NCI-H146 (cell line): ENCODE data around the gene CCNF.
"Not testable (repeated sequence)": the region's sequence is repeated elsewhere in the genome, so short reads cannot be mapped to it uniquely, and the experiment has no call there.

ENCODE experiments used
- DNase-seq: peaks from one replicate; lab custom pipeline; 2025; lab: John Stamatoyannopoulos, UW

Gene CCNF

GRCh38 chr16:2429034-2429770, at the start of gene CCNF:
CCNF (plus strand) TSS chr16:2429447; CDS start chr16:2429482, 35 bp downstream.
- peak; percentile 98 for DNase-seq

DNA sequence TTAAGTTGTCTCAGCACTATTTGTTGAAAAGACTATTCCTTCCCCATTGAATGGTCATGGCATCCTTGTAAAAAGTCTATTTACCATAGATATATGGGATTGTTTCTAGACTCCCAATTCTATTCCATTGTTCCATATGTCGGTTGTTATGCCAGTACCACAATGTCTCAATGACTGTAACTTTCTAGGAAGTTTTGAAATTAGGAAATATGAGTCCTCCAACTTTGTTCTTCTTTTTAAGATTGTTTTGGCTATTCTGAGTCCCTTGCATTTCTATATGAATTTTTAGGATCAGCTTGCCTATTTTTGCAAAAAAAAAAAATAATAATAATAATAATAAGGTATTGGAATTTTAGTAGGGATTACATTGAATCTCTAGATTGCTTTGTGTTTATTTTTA, 45.7 kb upstream of the CCNF start:
- DNase-seq = no peak

GRCh38 chr16:2384426-2384825, 44.8 kb upstream of the CCNF start:
- no peak for DNase-seq

DNA sequence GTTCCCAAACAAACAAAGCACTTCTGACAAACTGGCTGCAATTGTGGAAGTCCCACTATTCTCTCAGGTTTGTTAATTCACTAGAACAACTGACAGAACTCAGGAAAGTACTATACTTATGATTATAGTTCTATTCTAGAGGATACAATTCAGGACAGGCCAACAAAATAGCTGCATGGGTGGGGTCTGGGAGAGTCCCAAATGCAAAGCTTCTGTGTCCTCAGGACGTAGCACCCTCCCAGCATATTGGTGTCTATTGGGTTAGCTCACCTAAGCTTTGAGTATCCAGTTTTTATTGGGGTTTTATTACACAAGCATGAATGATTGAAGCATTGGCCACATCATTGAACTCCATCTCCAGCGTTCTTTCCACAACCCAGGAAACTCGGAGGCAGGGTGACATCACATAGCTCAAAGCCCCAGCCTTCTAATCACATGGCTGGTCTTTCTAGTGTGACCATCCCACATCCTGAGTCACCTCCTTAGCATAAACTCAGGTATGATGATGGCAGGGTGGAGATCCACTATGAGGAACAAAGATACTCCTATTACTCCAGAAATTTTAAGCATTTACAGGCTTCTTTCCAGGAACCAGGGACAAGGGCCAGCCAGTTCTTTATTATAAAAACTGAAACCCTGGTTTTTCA, 43.9 kb upstream of the CCNF start:
- DNase-seq = peak; percentile 18

GRCh38 chr16:2385982-2386381, 43.3 kb upstream of the CCNF start:
- not testable (repeated sequence) for DNase-seq

DNA sequence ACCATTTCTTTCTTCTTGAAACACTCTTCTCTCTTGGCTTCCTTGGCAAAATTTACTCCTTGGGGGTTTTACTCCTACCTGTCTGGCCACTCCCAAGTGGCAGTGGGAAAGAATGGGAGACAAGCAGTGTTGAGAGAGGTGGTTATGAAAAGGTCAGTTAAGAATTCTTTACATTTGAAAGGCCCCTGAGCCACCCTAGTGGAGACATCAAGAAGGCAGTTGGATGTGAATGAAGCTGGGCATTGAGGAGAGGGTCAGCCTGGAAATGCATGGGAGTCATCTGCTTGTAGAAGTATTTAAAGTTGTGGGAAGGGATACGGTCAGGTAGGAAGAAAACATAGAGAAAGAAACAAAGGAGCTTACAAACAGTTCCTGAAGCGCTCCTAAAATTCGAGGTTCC, 42.3 kb upstream of the CCNF start:
- DNase-seq = peak; percentile 76

- peak; percentile 48 for DNase-seq
Measured at GRCh38 chr16:2388139-2388874, 40.9 kb upstream of the CCNF start.

DNA sequence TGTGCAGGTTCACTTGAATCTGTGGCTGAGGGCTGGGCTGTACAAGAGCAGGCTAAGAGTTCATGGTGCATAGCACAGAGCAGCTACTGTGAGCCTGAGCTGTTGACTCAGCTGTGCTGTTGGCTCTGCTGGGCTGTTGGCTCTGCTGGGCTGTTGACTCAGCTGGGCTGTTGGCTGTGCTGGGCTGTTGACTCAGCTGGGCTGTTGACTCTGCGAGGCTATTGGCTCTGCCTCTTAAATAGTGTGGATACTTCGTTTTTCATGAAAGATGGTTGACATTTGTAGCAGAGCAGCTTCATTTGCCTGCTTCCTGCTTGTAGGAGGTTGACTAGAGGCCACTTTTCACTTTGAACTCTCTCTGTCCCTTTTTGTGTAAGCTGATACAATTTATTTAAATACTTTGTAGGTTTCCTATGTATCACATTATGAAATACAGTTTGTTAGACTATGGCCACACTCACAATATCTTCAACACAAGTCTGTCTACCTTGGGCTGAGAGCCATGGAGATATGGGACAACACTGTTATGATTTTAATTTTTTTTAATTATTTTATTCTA, 40.3 kb upstream of the CCNF start:
- DNase-seq = peak; percentile 95

- peak; percentile 21 for DNase-seq
Measured at GRCh38 chr16:2392025-2392424, 37.2 kb upstream of the CCNF start.

GRCh38 chr16:2398520-2398919, 30.7 kb upstream of the CCNF start:
- no peak for DNase-seq

DNA sequence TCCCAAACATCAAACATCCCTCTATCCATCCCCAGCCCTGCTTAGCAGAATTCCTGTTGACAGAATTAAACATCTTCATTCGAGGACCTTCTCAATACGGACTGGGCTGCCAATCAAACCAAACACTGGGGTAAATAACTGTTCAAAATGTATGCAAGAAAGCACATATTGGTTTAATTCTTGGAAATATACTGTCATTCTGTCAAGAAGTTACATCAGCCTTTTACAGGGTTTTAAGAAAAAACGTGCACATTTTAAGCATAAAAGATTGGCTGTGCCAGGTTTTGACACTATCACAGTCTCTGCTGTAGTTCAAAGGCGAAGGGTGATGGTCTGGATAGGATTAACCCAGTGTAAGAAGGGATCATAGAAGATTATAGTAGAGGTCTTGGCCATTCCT, 25.1 kb upstream of the CCNF start:
- no peak for DNase-seq

GRCh38 chr16:2415085-2415484, 14.2 kb upstream of the CCNF start:
- DNase-seq = peak; percentile 97

DNA sequence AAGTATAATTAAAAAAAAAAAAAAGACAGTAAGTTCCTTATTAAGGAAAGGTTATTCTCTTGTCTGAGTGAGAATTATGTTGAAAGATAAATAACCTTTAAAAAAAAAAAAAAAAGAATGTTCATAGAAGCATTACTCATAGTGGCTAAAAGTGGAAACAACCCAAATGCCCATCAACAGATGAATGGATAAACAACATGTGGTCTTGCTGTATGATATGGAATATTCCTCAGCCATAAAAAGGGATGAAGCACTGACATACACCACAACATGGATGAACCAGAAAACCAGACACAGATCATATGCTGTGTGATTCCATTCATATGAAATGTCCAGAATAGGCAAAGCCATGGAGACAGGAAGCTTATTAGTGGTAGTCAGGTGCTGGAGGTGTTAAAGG, 9.2 kb upstream of the CCNF start:
- DNase-seq = no peak

GRCh38 chr16:2422123-2422867, 7.0 kb upstream of the CCNF start:
- peak; percentile 63 for DNase-seq

DNA sequence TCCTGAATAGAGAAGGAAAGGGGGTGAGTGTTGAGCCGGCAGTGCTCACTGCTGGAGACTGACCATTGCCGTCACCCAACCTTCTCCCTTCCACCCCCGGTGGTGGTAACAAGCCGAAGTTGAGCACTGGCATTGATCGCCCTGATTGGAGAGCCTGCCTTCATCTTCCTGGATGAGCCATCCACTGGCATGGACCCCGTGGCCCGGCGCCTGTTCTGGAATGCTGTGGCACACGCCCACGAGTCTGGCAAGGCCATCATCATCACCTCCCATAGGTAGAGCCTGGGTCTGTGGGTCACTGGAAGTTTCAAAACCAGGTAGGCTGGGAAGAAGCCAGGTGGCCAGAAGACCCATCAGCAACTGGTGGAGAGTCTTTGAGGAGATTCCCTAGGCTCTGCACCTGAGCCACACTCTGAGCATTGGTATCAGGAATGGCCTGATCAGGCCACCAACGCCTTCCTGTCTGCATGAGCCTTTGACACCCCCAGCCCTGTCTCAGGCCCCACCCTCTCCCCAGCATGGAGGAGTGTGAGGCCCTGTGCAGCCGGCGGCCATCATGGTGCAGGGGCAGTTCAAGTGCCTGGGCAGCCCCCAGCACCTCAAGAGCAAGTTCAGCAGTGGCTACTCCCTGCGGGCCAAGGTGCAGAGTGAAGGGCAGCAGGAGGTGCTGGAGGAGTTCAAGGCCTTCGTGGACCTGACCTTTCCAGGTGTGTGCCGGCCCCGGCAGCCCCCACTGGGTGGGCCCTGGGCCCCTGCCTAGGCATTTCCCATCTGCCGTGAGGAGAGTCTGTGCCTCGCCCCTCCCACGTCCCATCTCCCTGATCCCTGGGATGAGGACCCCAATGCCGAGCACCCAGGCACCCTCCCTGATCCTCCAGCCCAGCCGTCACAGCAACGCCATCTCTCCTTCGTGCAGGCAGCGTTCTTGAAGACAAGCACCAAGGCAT, 4.9 kb upstream of the CCNF start:
- no peak for DNase-seq

DNA sequence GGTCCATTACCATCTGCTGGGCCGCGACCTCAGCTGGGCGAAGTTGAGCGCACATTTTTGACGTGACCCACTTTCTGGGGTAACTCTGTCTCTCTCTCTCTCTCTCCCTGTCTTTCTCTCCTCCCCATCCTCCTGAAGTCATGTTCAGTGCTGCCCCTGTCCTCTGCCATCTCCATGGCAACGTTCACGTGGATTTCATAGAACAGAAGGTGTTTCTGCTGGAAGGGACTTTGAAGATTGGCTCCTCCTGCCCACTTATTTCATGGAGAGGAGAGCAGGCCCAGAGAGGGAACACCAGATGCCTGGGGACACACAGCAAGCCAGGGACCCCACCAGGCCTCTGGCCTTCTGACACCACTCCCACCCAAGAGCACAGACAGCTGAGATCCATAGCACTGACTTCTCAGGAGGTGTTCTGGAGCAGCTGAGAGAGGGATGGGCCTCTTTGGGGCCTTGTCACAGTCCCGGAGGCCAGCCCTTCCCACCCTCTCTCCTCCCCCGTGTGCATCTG, 4.2 kb upstream of the CCNF start:
- no peak for DNase-seq

GRCh38 chr16:2425825-2426430, 3.3 kb upstream of the CCNF start:
- DNase-seq = no peak

DNA sequence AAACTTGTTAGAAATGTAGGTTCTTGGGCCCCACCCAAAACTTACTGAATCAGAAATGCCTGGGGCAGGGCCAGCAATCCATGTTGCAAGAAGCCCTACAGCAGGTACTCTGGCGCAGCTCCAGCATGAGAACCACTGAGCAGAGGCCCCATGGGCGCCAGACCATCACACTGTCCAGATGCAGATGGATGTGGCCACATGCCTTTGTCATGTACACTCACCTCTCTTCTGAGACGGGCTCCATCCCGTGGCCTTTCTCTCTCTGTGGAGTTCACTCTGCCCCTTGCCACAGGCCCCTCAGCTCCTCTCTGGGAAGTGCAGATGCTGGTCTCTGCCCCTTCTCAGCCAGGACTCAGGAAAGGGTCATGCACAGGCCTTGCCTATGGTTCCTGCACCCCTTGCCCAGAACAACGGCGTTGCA, 2.3 kb upstream of the CCNF start:
- no peak for DNase-seq

DNA sequence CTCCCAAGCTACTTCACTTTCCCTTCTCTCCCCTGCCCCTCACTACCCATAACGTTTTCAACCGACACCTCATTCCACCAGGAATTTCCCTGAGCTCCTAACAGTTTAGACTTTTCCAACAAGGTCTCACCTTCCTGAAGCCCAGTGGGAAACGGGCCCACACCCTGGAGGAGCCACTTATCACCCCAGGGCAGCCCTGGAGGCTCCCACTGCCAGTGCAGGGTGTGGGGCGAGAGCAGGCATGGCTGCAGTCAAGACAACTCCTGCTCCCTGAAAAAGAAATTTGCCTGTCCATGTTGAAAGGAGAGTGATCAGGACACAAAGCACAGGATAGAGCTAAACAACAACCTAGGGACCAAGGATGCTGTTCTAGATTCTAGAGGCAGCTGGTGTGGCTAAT, 1.7 kb upstream of the CCNF start:
- DNase-seq = no peak
